SH-SY5Y (cell line): ENCODE measurements around the gene MSLN.

Experiments
- GATA2 ChIP-seq: IDR thresholded peaks from 2 replicates; pipeline ENCODE4 v1.6.1; 2011; ENCODE audit warnings: mild to moderate bottlenecking, low read depth, low read length
- GATA3 ChIP-seq: IDR thresholded peaks from 2 replicates; pipeline ENCODE4 v1.6.1; 2011; ENCODE audit warnings: low read depth, mild to moderate bottlenecking, low read length, moderate library complexity

DNA sequence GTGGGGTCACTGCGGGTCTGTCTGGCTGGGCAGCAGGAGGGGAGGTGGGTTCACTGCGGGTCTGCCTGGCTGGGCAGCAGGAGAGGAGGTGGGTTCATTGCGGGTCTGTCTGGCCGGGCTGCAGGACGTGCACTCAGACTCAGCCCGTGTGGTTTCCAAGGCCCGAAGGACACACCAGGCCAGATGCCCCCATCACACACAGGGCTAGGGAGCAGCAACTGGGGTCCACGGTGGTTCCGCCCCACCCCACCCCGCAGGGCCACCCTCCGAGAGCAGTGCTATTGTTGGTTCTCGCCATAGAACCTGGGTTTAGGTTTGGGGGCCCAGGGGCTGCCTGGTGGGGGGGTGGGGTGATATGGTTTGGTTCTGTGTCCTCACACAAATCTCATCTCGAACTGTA, 13.9 kb upstream of the MSLN start:
- TF ChIP-seq GATA2, result no peak
- no peak for TF ChIP-seq GATA3
